ENCODE results near the gene ZNF627.
A peak's percentile ranks its signal among the peaks of the same experiment; 100 is the strongest.
"Not testable (repeated sequence)": the region's sequence is repeated elsewhere in the genome, so short reads cannot be mapped to it uniquely, and the experiment has no call there.

Gene ZNF627

DNA sequence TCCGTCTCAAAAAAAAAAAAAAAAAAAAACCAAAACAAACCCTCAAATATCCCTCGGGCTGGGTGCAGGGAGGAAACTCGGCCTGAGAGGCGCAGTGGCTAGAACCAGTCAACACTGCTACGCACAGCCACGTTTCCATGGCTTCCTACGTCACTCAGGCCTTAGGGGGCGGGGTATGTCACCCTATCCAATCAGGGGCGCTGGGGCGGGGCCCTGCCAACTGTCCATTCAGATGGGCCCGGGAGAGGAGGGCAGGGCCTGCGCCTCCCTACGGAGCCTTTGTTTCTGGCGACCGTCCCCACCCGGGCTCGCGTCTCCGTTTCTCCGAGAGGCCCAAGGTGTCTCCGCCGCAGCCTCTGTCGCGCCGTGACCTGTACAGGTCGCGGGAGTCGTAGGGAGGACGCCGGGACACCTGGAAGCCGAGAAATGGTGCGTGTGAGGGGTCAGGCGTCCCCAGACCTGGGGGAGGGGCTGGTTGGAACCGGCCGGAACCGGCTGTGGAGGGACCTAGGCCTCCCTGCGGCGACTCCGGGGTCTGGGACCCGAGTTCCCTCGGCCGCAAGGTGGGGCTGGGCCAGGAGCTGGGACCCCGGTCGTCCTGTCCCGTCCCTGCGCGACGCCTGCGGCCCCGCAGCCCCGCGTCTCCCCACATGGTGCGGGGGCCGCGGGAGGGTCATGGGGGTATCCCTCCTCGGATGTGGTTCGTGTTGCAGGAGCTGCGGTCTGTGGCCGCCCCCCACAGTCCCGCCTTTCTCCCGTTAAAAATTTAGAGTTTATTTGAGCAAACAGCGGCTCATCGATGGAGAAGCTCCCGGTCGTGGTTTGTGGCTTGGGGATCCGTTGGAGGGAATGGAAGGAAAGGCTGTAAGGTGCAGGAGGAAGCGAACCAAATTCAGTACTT, at the start of gene ZNF627:
TSS of gene ZNF627 (plus strand) at position 282 of the 901 bp plus-strand sequence. CDS start at position 427, 145 bp downstream.
- DNase-seq (ENCODE audit: low read depth) = peak; percentile 97

DNA sequence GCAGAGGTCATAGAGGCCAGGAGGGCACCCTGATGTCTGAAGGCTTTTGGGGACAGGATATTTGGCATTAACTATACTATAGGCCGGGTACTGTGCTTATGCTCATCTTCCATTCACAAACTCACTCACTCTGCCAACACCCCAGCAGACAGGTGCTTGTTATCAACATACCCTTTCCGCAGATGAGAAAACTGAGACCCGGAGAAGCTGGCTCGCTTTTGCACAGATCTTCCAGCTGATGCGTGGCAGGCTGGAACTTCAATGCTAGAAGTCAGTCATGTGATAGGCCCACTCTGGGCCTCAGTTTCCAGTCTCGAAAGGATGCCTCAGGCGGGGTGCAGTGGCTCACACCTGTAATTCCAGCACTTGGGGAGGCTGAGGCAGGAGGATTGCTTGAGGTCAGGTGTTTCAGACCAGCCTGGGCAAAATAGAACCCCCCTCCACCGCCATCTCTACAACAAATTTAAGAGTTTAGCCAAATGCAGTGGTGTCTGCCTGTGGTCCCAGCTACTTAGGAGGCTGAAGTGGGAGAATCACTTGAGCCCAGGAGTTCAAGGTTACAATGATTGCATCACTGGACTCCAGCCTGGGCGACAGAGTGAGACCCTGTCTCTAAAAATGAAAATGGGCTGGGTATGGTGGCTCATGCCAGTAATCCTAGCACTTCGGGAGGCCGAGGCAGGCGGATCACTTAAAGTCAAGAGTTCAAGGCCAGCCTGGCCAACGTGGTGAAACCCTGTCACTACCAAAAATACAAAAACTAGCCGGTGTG, 49.2 kb upstream of the ZNF627 start:
- DNase-seq (ENCODE audit: low read depth) = no peak

DNA sequence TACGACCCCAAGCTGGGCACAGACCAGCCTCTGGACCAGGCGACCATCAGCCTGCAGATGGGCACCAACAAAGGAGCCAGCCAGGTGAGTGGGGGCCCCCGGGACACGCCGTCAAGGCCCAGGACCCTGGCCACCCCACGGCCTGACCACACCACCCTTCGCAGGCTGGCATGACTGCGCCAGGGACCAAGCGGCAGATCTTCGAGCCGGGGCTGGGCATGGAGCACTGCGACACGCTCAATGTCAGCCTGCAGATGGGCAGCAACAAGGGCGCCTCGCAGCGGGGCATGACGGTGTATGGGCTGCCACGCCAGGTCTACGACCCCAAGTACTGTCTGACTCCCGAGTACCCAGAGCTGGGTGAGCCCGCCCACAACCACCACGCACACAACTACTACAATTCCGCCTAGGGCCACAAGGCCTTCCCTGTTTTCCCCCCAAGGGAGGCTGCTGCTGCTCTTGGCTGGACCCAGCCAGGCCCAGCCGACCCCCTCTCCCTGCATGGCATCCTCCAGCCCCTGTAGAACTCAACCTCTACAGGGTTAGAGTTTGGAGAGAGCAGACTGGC, 47.8 kb upstream of the ZNF627 start:
- no peak for DNase-seq (ENCODE audit: low read depth)

DNA sequence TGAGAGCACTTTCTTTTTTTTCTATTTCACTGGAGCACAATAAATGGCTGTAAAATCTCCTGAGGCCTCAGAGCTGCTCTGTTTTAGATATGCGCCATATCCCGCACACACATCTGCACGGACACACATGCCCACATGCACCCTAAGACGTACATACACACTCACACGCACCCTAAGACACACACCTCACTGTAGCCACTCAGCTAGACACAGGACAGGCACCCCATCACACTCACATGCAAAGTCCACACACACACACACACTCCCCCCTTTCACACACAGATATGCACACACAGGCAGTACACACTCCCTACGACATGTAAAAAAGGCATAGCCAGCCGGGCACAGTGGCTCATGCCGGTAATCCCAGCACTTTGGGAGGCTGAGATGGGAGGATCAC, 47.0 kb upstream of the ZNF627 start:
- DNase-seq (ENCODE audit: low read depth) = no peak

DNA sequence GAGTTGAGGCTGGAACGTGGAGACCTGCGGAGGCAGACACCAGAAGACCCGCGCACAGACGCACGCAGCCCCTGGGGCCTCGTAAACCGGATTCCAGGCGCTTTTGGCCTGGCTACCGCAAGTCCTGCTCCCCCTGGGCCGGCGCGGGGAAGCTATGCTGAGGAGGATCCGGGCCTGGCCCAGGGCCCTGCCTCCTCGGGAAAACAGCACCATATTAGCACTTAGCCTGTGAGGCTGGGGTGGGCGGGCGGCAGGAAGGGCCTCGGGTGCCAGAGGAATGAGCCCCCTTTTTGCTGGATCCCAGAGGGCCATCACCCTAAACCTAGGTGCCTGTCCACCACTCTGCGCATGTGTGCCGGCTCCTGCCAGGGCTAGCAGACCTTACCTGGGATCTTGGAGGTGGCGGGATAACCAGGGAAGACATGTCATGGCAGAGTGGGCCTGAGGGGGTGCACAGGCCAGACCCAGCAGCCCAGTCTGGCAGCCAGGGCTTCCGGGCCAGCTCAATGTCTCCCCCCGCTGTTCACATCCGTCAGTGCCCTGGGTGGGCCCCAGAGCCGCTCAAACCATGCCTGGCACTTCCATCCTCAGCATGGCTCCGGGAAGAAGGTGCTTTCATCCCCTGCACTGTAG, 45.6 kb upstream of the ZNF627 start:
- no peak for DNase-seq (ENCODE audit: low read depth)

DNA sequence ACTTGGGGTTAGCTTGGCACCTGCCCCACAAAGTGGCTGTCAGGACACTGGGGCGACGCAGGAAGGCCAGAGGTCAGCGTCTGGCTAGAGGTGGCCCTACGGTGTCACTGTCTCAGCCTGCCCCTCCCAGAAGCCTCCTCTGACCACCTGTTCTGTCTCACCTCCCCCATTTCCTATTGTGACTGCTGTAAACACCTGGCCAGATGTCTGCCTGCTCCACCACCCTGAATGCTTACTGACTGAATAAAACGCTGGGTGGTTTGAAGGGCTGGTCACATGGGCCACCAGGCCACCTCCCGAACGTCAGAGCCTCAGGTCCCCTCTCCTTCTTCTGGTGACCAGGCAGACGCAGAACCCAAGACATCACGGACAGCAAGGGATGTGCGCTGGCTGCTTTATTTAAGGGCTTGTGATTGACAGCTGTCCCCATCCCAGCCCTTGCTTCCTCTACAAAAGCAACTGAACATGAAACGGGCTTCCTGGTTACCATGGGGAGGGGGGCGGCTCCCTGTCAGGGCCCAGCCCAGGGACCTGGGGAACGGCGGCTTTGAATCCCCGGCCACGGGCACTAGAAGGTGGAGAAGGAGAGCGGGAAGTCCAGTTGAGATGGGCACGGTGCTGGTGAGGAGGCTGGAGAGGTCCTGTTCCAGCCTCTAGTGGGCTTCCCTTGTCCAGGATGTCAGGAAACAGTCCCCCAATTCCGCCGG, 44.5 kb upstream of the ZNF627 start:
- DNase-seq (ENCODE audit: low read depth) = no peak

GRCh38 chr19:11554160-11554559, 43.1 kb upstream of the ZNF627 start:
- DNase-seq (ENCODE audit: low read depth) = no peak

GRCh38 chr19:11555246-11555645, 42.0 kb upstream of the ZNF627 start:
- DNase-seq (ENCODE audit: low read depth) = no peak

DNA sequence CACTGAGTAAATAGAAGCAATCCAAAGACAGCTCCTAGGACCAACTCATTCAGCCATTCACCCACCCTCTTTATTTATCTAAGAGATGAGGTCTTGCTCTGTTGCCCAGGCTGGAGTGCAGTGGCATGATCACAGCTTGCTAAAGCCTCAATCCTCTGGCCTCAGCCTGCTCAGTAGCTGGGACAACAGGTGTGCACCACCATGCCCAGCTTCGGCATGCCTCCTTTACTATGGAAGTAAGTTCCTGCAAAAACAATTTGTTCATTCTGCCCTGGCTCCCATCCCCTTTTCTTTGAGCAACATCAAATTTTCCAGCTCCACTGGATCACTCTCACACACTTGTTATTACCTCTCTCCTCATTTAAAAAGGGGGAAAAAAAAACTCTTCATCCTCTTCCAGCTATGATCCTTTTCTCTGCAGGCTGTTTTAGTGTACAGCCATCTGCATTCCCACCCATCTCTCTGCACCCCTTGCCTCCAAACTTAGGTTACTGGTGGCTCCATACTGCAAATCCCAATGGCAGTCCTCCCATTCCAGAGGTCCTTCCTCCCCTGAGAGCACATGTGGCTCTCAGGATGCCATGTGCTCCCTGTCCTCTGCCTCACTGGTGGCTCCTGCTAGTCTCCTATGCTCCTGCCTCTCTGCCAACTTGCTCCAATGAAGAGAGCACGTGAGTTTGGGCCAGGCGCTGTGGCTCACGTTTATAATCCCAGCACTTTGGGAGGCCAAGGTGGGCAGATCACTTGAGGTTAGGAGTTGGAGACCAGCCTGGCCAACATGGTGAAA, 40.5 kb upstream of the ZNF627 start:
- DNase-seq (ENCODE audit: low read depth) = no peak

DNA sequence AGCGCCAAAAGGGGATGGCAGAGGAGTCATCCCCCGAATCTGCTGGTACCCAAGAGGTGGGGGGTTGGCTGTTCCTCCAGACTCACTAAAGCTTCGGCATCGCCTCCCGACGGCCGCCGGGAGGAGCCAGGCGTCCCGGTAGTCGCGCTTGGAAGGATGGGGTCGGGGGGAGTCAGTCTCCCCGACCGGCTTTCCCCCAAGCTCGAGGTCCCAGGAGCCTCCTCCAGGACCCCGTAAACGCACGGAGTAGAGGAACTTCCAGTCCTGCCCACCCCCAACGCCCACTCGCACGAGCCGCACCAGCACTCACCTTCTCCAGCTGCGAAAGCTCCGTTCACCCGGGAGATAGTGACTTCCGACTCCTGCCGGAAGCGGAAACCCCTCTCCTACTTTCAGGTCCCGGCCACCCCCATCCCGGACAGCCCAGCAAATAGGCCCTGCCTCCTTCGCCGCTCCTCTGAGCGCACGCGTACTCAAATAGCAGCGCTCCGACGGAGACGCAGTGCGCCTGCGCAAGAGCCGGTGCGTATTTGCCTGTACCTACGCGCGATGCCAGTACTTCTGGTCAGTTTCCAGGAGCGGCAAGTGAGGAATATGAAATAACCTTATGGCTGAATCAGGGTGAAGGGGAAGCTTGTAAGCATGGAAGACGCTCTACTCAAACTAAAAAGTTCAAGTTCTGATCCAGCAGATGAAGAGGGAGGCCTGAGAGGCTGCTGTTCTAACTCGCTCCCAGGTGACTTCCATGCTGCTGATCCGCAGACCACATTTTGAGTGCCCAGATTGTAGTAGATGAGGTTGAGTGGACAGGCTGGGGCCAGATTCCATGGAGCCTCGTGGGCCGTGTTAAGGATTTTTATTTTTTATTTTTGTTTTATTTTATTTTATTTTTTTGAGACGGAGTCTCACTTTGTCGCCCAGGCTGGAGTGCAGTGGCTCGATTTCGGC, 38.1 kb upstream of the ZNF627 start, which contains the start of gene ELOF1:
TSS of gene ELOF1 (minus strand) at position 350 of the 948 bp plus-strand sequence. CDS start 4,883 bp downstream, outside the sequence.
- DNase-seq (ENCODE audit: low read depth) = peak; percentile 96

DNA sequence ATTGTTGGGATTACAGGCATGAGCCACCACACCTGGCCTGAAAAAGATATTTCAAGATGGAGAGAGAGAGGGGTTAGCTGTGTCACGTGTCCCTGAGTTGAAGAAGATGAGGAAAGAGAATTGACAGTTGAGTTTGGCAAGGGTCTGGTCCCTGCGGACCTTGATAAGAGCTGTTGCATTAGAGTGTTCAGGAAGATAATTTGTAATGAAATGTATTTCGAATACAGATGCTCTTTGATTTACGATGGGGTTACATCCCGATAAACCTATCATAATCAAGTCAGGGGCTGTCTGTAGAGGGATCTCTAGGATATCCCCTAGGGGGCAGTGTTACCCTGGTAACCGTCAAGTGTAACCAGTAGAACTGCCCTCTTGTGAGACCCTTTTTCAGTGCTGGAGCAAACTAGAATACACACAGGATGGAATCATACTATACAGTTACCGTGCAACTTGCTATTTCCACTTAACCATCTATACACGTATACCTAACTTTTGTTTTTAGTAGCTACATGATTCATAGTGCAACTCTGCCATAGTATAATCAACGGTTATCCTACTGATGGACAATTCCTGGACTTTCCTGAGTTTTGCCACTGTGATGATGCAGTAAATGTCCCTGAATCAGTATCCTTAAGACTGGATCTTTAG, 36.8 kb upstream of the ZNF627 start:
- DNase-seq (ENCODE audit: low read depth) = peak; percentile 46

DNA sequence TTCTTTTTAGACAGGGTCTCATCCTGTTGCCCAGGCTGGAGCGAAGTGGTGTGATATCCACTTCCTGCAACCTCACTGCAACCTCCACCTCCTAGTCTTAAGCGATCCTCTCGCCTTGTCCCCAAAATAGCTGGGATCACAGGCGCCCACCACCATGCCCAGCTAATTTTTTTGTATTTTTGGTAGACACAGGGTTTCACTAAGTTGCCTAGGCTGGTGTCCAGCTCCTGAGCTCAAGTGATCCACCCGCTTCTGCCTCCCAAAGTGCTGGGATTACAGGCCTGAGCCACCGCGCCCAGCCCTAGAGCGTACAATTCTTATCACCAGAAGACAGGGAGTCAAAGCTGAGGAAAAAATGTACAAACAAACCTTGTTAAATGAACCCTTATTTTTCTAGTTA, 33.8 kb upstream of the ZNF627 start:
- no peak for DNase-seq (ENCODE audit: low read depth)

DNA sequence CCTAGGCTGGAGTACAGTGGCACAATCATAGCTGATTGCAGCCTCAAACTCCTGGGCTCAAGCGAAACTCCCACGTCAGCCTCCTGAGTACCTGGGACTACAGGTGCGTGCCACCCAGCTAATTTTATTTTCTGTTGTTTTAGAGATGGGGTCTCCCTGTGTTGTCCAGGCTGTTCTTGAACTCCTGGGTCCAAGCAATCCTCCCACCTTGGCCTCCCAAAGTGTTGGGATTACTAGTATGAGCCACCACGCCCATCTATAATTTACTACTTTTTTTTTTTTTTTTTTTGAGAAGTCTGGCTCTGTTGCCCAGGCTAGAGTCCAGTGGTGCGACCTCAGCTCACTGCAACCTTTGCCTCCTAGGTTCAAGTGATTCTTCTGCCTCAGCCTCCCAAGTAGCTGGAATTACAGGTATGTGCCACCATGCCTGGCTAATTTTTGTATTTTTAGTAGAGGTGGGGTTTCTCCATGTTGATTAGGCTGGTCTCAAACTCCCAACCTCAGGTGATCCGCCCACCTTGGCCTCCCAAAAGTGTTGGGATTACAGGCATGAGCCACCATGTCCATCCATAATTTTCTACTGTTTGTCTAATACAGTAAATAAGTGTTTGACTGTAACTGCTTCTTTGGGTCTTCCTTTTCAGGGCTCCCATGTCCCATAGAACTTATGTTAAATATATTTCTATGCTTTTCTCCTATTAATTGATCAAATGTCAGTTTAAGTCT, 33.0 kb upstream of the ZNF627 start:
- DNase-seq (ENCODE audit: low read depth) = not testable (repeated sequence)

GRCh38 chr19:11565649-11565980, 31.7 kb upstream of the ZNF627 start:
- not testable (repeated sequence) for DNase-seq (ENCODE audit: low read depth)

- no peak for DNase-seq (ENCODE audit: low read depth)
Observed at GRCh38 chr19:11566164-11566563, 31.1 kb upstream of the ZNF627 start.

DNA sequence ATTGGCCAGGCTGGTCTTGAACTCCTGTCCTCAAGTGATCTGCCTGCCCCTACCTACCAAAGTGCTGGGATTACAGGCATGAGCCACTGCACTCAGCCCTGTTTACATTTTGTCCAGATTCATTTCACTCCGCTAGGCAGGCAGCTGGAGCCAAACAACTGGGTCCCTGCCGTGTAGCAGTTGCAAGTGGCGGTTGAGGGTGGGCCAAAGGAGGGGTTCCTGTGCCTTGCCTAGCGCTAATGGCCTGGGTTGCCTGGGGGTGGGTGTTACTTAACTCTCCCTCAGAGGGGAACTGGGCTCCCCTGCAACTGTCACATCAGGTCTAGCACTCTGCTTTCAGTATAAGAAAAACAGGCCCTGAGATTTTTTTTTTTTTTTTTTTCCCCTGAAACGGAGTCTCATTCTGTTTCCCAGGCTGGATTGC, 27.2 kb upstream of the ZNF627 start:
- DNase-seq (ENCODE audit: low read depth) = no peak

- not testable (repeated sequence) for DNase-seq (ENCODE audit: low read depth)
Observed at GRCh38 chr19:11573354-11573753, 23.9 kb upstream of the ZNF627 start.

DNA sequence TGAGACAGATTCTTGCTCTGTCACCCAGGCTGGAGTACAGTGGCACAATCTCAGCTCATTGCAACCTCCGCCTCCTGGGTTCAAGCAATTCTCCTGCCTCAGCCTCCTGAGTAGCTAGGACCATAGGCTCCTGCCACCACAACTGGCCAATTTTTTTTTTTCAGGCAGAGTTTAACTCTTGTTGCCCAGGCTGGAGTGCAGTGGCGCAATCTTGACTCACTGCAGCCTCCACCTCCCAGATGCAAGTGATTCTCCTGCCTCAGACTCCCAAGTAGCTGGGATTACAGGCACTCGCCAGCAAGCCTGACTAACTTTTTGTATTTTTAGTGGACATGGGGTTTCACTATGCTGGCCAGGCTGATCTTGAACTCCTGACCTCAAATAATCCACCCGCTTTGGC, 23.5 kb upstream of the ZNF627 start:
- DNase-seq (ENCODE audit: low read depth) = not testable (repeated sequence)

All from activated T-cell treated with anti-CD3 and anti-CD28 coated beads for 48 hours (primary cell).